HG02981 (cell line): ENCODE measurements around the gene SLX4IP.
A peak's percentile ranks its signal among the peaks of the same experiment; 100 is the strongest.

Experiments
- ATAC-seq: cut with Tn5 transposase; IDR thresholded peaks from one replicate; pipeline ENCODE4 v1.9.1; 2021; ENCODE audit warnings: mild to moderate bottlenecking, moderate library complexity; ENCODE audit not compliant: unreplicated experiment

Gene SLX4IP

DNA sequence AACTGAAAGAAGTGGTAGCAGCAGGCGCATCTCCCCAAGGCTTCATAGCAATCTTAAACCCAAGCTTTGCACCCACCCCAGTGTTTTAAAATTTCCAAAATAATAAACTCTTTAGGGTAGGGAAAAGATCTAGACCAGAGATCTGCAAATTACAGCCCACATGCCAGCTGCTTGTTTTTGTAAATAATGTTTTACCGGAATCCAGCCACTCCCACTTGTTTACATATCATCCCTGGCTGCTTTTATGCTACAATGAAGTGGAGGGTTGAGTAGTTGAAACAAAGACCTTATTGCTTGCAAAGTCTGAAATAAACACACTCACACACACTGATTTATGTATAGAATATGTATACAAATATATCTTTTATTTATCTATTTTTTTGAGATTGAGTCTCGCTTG, 30.0 kb downstream of the SLX4IP start:
- ATAC-seq = no peak

DNA sequence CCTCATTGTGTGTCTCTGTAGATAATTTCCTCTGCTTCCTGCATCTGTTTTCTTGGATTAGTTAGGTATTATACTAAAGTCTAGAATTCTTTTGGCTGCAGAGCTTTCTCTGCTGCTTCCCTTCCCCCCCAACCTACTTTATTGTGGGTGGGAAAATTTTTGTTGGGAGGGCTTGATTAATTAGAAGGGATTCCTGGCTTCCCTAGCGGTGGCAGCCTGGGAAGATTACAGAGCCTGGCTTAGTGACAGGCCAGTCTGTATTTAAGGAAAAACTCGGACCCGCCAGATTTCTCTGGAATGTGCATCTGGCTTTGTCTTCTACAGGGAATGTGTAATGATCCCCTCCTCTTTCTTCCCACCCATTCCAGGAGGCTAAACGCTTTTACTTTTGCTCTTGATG, 31.2 kb downstream of the SLX4IP start:
- ATAC-seq = no peak

DNA sequence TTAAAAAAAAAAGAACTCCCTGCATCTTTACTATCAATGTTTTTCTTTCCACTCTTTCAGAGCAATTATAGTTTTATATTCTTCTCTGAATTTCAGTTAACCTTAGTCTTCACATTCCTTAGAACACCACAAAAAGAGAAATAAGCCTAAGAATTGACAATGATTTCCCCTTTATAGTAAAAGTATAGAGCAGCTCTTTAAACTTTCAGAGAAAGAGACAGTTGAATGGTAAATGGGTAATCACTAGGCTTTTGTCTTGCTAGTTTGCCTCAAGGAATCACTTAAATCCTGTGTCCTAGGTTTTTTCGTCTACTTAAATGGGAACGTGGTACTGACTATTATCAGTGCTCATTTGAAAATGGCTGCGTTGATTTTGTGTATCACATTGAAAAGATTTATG, 31.8 kb downstream of the SLX4IP start:
- ATAC-seq = no peak

DNA sequence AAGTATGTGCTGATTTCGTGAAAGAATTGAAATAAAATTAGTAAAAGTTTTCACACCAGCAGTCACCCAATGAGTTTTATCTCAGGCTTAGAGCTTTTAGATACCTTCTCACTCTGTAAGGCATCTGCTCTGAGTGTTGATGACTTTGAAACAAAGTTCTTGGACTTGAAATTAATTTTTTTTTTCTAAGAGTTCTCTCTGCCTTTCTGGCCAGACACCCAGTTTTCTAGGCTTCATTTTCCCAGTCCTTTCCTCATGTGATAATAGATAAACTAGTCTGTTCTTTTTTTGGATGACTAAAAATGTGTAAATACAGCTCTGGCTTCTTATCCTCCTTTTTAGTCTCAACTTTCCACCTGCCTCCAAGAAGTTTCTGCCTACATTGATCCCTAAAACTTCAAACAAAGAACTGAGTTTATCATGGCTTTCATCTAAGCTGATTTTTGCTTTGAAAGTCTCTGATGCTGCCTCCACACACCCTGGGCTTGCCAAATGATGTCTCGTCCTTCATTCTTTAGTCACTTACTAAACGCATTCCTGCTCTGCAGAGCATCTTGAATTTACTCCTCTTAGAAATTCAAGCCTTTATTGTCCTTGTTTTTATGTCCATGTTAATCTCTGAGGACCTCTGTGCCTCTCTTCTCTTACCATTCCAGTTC, 32.7 kb downstream of the SLX4IP start:
- ATAC-seq = no peak

DNA sequence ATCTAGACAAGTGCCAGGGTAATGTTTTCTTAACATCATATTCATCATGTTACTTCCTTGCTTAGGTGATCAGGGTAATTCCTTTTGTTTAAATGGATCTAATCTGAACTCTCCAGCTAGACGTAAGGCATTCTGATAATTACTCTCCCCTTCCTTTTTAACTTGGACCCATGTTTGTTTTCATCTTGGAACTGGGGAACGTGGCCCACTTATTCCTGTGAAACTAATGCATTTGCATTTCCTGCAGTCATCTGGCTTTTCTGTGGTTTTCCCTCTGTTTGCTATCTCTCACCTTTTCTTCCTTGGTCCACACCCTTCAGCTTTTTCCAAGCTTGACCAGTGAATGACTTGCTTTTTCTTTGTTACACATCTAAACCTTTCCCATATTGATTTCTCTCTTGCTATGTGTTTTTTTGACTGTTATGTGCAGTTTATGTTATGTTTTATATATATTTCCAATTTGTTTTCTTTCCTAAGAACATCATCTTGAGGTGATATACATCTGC, 33.3 kb downstream of the SLX4IP start:
- ATAC-seq = no peak

DNA sequence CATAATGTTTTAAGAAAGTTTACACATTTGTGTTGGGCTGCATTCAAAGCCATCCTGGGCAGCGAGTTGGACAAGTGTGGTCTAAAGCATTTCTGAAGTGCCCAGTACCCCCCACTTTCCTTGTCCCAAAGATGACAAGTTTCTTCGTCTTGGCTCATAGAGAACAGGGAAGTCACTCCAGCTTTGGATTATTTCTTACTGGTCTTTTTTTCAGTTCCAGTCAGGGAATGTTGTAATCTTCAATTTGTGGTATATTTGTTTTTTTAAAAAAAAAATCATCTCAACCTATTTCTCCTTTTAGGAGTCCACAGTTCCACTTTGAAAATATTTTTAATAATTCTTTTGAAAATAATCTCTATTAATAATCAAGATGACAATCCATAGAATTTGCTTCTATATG, 34.0 kb downstream of the SLX4IP start:
- ATAC-seq = no peak

DNA sequence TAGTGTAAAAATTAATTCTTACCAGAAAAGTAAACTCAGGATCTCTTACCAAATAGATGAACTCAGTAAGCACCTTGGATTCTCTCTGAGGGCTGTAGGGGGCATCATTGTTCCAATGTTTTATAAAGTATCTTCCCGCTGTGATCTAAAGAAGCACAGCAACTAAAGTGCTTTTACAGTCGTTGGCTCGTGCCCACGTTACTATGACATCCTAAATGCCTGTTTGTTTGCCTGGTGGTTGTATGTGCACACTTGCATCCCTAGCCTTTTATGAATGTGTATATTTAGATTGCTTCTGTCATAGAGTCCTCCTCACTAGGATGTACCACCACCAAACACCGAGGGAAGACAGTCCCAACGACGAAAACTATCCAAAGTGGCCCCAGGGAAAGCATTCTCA, 34.5 kb downstream of the SLX4IP start:
- no peak for ATAC-seq

DNA sequence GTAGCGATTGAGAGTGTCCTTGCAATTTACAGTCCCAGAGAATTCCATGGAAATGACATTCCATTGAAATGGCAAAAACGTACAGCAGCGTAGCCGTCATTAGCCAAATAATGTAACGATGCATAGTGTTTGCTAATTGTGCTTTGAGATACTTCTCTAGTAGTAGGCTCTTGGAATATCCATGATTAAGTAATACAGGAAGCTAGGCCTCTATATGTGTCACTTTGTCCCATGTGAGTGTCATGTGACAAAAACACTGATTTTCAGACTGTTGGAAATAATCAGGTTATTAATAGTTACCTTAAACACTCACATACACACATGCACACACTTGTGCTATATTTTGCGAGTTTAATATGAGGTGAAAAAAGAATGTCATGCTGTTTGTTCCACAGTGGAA, 35.2 kb downstream of the SLX4IP start:
- no peak for ATAC-seq

DNA sequence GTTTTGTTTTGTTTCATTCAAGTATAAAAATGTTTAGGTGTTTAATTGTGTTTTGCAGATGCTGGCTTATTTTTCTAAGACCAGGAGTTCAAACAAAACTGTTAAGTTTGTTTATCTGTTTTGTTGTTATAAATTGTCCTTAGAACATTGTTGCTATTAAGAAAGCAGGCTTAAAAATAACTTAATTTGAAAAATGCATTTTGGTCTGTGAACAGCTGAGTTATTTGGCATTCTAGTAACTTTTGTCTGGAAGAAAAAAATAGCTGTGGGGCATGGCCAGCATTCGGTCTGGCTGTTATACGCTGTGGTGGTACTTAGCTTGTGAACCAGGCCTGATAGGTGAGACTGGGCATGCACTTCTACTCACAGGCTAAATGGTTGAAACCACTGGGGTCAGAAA, 37.8 kb downstream of the SLX4IP start:
- ATAC-seq = no peak

DNA sequence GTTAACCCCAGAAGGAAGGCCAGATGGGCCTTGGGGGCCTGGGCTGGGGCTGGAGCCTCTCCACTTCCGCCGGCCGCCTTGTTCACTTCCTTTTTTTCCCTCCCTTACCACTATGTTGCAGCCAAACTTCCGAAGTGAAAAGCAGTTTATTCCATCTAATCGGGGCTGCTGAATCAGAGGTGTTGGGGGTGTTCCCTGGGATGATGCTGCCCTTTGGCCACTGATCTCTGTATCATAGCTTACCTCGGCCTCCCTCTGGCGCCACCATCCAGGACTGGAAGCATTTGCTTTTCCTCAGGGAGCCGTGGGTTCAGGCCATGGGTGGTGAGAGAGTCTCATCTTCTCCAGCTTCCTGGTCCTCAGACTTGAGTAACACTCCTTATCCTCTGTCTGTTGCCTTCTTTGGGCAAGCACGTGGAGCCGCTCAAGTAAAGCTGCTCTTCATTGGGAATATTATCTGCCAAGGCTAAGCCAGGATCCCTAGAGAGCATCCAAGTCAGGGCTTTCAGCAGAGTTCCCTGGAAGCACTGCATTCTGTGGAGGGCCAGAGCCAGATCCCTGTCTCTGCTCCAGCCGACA, 39.6 kb downstream of the SLX4IP start:
- no peak for ATAC-seq

DNA sequence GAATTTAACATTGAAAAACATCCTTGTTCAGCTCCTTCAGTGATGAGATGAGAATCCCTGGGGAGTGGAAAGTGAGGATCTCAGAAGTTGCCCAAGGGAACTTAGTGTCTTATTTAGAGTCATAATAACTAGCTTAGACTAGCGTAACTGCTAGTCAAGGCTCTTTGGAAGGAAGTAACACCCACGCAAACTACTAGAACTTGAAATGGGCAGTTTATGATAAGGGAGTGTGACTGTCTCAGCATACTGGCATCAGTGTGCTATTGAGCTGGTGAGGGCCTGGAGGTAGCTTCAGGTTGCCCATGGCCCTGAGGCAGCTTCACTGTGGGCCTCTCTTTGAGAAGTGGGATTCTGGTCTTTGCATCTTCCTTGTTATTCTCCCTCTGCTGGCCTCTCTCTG, 40.1 kb downstream of the SLX4IP start:
- no peak for ATAC-seq

DNA sequence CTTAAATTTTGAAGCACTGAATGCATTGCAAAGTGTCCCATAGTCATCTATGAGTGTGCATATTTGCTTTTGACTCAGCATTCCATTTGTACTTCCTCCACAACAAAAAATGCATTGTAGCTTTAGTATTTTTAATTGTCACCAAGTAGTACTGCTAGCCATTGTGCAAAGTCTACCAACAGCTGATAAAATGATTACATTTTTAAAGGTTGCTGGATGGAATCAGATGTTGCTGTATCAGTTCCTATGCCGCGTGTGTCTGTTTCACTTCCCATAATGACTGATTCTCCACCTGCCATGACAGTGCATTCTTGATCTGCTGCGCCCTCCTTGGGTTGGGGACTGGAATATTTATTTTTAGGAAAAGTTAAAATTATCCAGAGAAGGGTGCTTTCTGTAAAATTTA, 41.2 kb downstream of the SLX4IP start:
- ATAC-seq = peak; percentile 77

DNA sequence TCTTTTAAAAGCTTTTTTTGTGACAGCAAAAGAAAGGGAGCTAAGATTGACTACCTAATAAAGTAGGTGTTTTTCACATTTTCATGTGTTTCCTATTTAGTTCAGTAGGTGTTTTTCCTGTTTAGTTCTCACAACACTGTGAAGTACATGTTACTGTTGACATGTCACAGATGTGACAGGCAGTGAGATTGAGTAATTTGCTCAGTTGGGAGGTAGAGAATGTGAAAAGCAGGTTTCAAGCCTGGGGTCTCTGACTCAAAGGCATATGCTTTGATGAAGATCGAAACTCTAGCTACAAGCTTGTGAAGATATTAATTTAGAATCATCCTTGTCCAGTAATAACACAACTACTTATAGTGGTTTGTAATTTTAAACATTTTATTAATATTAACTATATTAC, 43.1 kb downstream of the SLX4IP start:
- ATAC-seq = peak; percentile 69

DNA sequence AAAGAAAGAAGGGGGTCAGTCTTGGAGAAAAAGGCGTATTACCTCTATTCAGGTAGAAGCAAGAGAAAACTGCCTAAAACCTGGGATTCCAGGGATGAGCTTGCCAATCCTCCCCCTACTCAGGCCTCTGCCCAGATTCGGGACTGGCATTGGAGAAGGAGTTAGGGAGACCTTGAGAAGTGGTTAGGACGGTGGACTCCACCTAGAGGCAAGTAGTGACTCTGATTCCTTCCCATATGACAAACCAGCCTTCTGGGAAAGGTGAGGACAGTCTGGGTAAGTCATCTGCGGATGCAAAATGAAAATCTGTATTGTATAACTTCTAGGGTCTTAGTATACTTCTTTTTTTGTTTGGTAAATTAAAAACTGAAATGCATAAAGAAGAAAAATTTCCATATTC, 43.8 kb downstream of the SLX4IP start:
- no peak for ATAC-seq

DNA sequence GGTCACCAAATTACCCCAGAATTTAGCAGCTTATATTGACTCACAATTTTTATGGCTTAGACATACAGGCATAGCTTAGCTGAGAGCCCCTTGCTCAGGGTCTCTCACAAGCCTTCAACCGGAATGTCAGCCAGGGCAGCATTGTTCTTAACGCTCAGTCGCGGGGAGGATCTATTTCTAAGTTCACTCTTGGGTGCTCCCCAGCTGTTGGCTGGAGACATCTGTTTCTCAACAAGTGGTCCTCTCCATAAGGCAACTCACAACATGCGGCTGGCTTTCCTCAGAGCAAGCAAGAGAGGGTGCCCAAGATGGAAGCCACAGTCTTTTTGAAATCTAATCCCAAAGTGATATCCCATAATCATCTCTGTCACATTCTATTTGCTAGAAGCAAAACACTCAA, 46.6 kb downstream of the SLX4IP start:
- no peak for ATAC-seq

DNA sequence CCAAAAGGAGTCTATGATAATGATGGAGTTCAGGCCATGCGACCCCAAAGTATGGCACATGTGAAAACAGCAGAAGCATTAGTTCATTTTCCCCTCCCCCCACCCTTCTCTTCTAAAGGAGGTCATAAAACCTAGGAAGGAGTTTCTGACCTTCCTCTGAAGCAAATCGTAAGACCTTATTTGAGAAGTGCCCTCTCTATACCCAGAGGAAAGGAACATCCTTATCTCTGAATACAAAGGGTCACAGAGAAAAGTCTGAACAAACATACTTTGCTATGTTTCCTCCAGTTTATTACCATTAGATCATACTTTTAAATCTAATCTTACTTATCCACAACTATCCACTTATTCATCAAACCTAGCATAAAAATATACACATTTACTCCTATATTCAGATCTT, 48.6 kb downstream of the SLX4IP start:
- ATAC-seq = no peak

DNA sequence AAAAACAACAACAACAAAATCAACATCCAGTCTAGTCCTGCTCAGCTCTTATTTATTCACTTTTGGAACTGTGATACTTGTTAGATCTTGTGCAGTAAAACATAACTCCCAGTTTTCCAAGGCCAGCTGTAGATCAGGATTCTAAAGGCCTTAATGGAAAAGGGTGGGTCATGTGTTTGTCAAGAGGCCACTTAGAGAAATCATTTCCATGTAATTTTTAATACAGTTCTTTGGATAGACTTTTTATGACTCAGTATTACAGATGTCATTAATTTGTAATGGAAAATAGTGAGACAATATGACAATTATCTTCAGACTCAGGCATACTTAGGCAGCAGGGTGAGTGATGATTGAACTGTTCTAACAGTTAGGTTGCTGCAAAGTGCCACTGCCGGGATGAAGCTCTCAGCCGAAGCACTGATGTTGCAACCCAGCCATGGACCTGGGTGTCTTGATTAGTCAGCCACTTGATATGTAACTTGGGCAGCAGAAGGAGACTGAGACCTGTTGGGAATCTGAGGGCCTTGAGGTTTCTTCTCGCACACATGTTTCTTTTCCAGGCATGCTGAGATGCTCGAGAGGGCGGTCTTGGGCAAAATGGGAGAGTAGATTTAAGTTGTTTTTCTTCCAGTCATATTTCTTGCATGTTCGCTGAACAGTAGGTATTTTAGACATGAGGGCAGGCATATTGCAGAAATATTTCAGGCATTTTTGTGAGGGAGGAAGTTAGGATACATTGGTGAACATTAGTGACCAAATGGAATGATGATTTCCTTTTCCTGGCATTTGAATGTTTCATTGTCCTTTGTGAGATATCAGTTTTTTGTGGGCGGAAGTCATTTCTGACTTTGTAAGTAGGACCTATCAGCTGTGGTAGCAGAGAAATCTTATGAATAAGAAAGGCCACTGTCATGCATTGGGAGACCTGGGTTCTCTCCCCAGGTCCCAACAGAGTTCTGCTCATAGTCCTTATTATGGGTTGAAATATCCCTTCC, 52.3 kb downstream of the SLX4IP start:
- no peak for ATAC-seq

DNA sequence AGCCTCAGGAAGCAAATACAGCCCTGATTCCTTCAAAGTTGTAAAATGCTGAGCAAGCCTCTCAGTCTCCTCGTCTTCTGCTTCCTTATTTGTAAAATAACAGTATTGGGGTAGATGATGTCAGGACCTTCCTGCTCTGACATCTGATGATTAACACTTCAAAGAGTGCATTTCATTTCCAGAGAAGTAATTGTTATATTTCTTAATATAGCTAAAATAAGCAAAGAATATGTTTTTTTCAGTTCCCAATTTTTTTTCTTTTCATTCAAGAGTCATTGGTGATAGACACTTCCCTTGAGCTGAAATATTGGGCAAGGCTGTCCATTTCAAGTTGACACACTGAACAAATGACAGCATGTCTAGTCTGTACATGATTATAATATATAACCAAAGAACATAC, 53.4 kb downstream of the SLX4IP start:
- no peak for ATAC-seq

DNA sequence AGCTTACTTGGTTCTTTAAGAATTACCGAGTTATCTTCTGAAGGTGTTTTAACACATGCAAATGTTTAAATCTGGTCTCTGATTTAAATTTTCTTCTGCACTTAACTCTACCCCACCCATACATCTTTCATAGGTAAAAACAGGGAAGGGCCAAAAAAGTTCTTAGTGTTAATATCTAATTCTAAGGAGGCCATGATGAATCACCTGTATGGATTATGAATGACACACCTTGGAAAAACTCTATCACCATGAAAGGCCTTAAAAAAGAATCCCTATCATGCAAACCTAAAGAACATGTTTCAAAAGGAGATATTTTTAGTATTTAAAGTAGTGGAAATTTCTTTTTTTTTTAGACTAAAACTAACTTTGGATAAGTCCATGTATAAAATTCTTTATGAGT, 54.7 kb downstream of the SLX4IP start:
- ATAC-seq = no peak

DNA sequence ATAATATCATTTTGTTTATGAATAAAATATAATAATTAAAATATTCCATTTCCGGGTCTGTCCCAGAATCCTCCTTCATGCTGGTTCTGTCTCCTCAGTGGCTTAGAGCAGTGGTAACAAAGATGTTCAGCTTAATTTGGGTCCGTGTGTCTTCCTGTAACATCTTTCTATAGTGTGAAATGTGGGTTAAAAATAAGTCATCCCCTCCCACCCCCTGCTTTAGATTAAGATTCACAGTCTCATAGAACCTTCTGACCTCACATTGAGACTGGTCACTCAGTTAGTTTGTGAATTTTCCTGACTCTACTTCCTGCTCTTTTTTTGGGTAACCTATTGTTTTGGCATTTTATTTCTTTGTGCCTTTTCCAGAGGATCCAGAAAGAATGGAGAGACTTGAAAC, 55.2 kb downstream of the SLX4IP start:
- no peak for ATAC-seq

DNA sequence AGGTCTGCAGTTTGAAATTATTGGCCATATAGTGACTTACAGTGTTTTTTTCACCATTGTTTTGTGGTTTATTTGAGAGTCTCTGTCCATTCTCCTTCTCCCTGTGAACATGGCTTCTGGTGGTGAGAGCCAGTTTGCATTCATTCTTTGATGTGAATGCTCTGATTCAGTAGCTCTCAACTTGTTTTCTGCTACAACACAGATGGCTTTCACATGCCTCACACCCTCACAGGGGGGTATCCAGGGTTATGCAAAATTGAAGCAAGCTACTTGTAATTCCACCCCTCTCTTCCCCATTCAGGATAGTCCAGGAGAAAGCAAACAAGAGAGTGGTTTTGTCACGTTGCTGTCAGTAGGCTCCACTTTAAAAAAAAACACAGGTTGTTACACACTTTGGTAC, 55.6 kb downstream of the SLX4IP start:
- no peak for ATAC-seq

DNA sequence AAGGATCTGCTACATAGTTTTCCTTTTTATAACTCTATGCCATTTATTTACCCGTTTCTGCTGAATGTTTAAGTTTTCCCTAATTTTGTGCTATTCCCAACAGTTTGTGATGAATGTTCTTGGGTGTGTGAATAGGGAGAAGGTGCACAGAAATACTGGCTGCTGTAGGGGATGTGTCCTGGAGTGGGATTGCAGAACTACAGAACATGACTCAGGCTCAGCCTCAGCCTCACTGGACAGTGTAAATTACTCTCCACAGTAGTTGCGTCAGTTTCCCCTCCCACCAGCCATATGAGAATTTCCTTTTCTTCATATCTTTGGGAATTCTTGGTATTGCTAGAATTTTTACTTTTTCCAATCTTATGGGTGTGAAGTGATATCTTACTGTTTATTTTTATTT, 57.0 kb downstream of the SLX4IP start:
- ATAC-seq = no peak
